Lower leg skin (tissue), 4 donors: ENCODE data around the gene CACNG1. TPM values are rescaled to one million over a fixed set of nuclear protein-coding genes. Genes with fewer than 3 reads are reported as not detected.

Source experiments
- DNase-seq, 2 donors: peaks; one replicate each; pipeline ENCODE4 v3.0.0-alpha.2; 2019; ENCODE audit warnings: low spot score in 2 of 2
- H3K4me3 ChIP-seq: fragments of 200-600 bp; sonication (generic); 2 replicates; pipeline ENCODE4 v1.5.1; 2017; ENCODE audit warnings: mild to moderate bottlenecking, low read depth; ENCODE audit not compliant: poor library complexity, severe bottlenecking
- POLR2A ChIP-seq, 2 donors: fragments of 450-650 bp; IDR thresholded peaks; one replicate each; pipeline ENCODE4 v1.6.1; 2016 to 2017; ENCODE audit warnings: antibody characterized with exemption in 2 of 2, mild to moderate bottlenecking in 1 of 2, moderate library complexity in 1 of 2
- WGBS, 2 donors: methylation state at CpG; one replicate each; pipeline ENCODE4 v1.1.5; 2018; 5-methylcytosine and 5-hydroxymethylcytosine counted together
- intact Hi-C: fragments of 100-400 bp; cut with DNase I; formaldehyde crosslinking; loops from one replicate; pipeline ENCODE4 v1.15.0; 2023; ENCODE audit warnings: low total_unique reads
- total RNA-seq, 4 donors: library from RNA; depleted of rRNA; stranded (reverse); fragments of >200 nt; gene quantifications; one replicate each; pipeline ENCODE4 v1.1.0, GENCODE V29; 2016
- TF ChIP-seq, protein P1 (sequence below), 3 donors: fragments of 450-650 bp; IDR thresholded peaks; one replicate each; pipeline ENCODE4 v1.5.1; 2016; ENCODE audit warnings: antibody characterized with exemption in 3 of 3, mild to moderate bottlenecking in 3 of 3, moderate library complexity in 2 of 3

CACNG1 gene
- total RNA-seq, 4 donors from 2014 or later, result not detected

DNA sequence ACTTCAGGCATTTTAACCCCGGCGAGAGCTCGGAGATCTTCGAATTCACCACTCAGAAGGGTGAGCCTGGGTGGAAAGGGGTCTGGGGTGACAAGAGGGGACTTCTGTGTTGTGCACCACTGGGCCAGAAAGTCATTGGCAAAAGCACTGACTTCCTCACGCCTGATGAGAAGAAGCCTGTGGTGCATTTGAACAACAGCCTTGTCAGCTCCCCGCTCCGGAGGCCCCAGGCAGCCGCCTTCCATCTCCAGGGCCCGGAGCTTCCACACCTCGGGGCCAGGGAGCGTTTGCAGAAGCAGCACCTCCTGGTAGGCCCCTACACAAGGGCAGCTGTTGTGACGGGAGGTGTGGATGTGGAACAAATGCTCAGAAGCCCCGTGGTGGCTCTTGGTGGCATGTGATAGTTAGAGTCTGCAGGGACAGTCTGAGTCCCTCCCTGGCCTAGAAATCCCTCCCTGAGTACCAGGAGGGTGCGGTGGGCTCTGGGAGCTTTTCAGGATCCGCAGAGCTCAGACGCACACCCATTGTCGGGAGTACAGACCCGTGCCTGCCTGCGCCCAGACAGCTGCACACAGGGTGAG is 9.7 kb downstream of the CACNG1 start:
- 76 to 81% methylated on average over 18 of the region's 19 CpGs for WGBS, 2 donors
- peak in 1 of 2 donors; percentile 72 for DNase-seq
- TF ChIP-seq, protein P1, sequence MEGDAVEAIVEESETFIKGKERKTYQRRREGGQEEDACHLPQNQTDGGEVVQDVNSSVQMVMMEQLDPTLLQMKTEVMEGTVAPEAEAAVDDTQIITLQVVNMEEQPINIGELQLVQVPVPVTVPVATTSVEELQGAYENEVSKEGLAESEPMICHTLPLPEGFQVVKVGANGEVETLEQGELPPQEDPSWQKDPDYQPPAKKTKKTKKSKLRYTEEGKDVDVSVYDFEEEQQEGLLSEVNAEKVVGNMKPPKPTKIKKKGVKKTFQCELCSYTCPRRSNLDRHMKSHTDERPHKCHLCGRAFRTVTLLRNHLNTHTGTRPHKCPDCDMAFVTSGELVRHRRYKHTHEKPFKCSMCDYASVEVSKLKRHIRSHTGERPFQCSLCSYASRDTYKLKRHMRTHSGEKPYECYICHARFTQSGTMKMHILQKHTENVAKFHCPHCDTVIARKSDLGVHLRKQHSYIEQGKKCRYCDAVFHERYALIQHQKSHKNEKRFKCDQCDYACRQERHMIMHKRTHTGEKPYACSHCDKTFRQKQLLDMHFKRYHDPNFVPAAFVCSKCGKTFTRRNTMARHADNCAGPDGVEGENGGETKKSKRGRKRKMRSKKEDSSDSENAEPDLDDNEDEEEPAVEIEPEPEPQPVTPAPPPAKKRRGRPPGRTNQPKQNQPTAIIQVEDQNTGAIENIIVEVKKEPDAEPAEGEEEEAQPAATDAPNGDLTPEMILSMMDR (IDR thresholded peaks at IDR 0.05), result no peak
- no peak for TF ChIP-seq POLR2A (IDR thresholded peaks at IDR 0.05)
- intact Hi-C loops, result no loop called here
- no peak overlapping the region for H3K4me3 ChIP-seq

DNA sequence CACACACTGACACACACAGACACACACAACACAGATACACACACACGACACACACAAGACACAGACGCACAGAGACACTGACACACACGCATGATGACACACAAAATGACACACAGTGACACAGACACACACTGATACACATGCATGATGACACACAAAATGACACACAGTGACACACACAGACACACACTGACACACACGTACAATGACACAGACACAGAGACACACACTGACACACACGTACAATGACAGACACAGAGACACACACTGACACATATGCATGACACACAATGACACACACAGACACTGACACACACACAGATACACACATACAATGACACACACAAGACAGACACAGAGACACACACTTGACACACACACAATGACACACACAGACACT is 10.3 kb downstream of the CACNG1 start:
- TF ChIP-seq POLR2A (IDR thresholded peaks at IDR 0.05), result no peak
- TF ChIP-seq, protein P1 (IDR thresholded peaks at IDR 0.05), result peak in 1 of 3 donors; percentile 54
- H3K4me3 ChIP-seq, result no peak overlapping the region
- intact Hi-C loops, result no loop called here
- peak in 1 of 2 donors; percentile 12 for DNase-seq
- 74 to 76% methylated on average over 5 of the region's 5 CpGs for WGBS, 2 donors

DNA sequence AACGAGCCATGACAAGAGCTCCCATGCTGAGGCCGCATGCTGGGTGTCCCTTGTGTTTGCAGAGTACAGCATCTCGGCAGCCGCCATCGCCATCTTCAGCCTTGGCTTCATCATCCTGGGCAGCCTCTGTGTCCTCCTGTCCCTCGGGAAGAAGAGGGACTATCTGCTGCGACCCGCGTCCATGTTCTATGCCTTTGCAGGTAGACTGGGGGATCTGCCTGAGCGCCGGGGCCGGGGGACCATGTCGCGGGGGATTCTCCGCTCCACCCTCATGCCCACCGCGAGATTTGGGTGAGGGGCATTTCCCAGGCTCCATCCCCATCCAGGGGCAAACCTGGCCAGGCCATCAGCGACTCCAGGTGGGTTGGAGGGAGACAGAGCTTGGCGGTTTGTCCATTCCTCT is 10.7 kb downstream of the CACNG1 start:
- WGBS, 2 donors, result 93 to 96% methylated on average over 18 to 19 of the region's 19 CpGs
- no peak overlapping the region for H3K4me3 ChIP-seq
- intact Hi-C loops, result no loop called here
- TF ChIP-seq POLR2A (IDR thresholded peaks at IDR 0.05), result no peak
- TF ChIP-seq, protein P1 (IDR thresholded peaks at IDR 0.05), result no peak
- peak in 1 of 2 donors; percentile 75 for DNase-seq

DNA sequence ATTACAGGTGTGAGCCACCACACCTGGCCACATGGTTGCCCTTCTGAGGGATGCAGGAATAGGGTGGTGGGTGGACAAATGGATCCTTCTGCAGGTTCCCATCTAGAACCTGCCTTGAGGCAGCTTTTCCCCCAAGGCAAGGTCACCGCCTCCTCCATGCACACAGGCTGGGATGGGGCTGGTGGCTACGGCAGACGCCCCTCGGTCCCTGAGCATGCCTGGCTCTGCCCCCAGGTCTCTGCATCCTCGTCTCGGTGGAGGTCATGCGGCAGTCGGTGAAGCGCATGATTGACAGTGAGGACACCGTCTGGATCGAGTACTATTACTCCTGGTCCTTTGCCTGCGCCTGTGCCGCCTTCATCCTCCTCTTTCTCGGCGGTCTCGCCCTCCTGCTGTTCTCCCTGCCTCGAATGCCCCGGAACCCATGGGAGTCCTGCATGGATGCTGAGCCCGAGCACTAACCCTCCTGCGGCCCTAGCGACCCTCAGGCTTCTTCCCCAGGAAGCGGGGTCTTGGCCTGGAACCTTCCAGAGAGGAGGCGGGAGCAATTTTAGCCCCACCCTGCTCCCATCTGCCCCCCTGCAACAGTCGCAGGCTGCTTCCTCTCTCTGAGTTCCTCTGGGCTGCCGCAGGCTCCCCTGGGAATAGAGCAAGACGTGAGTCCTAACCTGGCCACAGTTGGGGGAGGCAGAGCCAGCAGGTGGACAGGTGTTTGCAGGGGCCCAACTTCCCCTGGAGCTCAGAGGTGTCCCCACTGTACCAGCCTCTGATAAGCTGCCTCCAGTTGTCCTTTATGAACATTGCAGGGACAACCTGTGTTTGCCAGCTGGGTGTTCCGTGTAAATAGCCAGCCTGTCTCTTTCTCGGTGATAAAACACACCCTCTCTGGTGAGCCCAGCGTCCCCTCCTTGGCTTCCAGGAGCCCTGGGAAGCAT is 11.7 kb downstream of the CACNG1 start:
- intact Hi-C loops, result no loop called here
- WGBS, 2 donors, result 89 to 90% methylated on average over 29 of the region's 29 CpGs
- peak in 1 of 2 donors; percentile 49 for DNase-seq
- no peak overlapping the region for H3K4me3 ChIP-seq
- no peak for TF ChIP-seq POLR2A (IDR thresholded peaks at IDR 0.05)
- TF ChIP-seq, protein P1 (IDR thresholded peaks at IDR 0.05), result no peak

DNA sequence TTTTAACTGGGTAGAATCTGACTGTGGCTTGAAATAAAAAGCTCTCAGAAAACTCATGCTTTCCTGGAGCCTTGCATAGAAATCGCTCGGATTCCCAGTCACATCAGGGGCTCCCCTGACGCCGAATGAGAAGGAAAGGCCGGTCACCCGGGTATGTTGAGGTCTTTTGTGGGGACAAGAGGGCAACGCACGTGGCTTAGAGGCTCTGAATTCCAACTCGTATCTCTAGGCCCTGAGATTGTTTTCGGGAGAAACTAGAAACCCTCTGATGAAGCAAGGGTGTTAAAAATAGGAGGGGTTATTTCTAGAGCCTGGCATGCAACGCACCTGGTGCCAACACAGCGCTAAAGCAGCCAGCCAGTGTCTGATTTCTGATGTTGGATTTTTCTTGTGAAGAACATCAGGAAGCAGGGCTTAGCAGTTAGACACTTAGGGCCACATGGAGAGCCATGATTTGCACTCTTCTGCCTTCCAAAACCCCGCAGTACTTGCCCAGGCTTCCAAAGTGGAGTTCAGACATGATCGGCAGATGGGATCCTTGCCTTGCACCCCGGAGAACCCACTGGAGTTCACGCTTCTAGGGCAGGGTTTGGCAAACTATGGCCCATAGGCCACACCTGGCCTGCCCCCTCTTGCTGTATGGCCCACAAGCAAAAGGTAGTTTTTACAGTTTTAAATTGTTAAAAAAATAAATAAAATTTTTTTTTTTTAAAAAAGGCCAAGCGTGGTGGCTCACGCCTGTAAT is 12.6 kb downstream of the CACNG1 start:
- 89 to 91% methylated on average over 18 of the region's 18 CpGs for WGBS, 2 donors
- intact Hi-C loops, result no loop called here
- DNase-seq, result peak in 1 of 2 donors; percentile 72
- no peak for TF ChIP-seq POLR2A (IDR thresholded peaks at IDR 0.05)
- TF ChIP-seq, protein P1 (IDR thresholded peaks at IDR 0.05), result no peak
- no peak overlapping the region for H3K4me3 ChIP-seq
